OCI-LY7 (cell line): ENCODE measurements around the gene SLFN5. TPM values are rescaled to one million over a fixed set of nuclear protein-coding genes. Genes with fewer than 3 reads are reported as not detected.

Experiments used
- BruUV-seq: library from RNA; stranded (reverse); fragments of 400-500 nt; replicated peaks from 2 replicates; lab custom pipeline; 2021; lab: Mats Ljungman, UMichigan
- CTCF ChIA-PET: fragments of 300-600 bp; sonication (Branson Sonifier 250); formaldehyde crosslinking; loops from one replicate; lab custom pipeline; 2022; ENCODE audit warnings: antibody characterized with exemption; ENCODE audit not compliant: unreplicated experiment; lab: Charles Lee
- POLR2A ChIA-PET: fragments of 300-600 bp; sonication (Branson Sonifier 250); formaldehyde crosslinking; loops from one replicate; lab custom pipeline; 2022; ENCODE audit warnings: antibody characterized with exemption; lab: Charles Lee
- DNase-seq: peaks from one replicate; pipeline ENCODE4 v3.0.0-alpha.2; 2015; ENCODE audit warnings: low spot score
- H2AFZ ChIP-seq: fragments of 200-600 bp; sonication (generic), shearing (Covaris generic); 2 replicates; pipeline ENCODE4 v1.6.1; 2014; ENCODE audit warnings: mild to moderate bottlenecking, antibody characterized with exemption, low read length, moderate library complexity
- H3K27ac ChIP-seq: fragments of 200-600 bp; sonication (generic); 2 replicates; pipeline ENCODE4 v1.5.1; 2014; ENCODE audit warnings: mixed run types, low read depth, mild to moderate bottlenecking, moderate library complexity, low read length, inconsistent platforms; ENCODE audit not compliant: poor library complexity, severe bottlenecking
- H3K36me3 ChIP-seq: fragments of 200-600 bp; sonication (generic); 2 replicates; pipeline ENCODE4 v1.6.1; 2014; ENCODE audit warnings: mild to moderate bottlenecking, antibody characterized with exemption, low read length, moderate library complexity, mixed read lengths; ENCODE audit not compliant: insufficient read depth
- H3K4me1 ChIP-seq: fragments of 200-600 bp; sonication (generic); 2 replicates; pipeline ENCODE4 v1.5.1; 2014; ENCODE audit warnings: mild to moderate bottlenecking, low read length; ENCODE audit not compliant: insufficient read depth, poor library complexity, severe bottlenecking
- H3K4me2 ChIP-seq: fragments of 200-600 bp; sonication (generic); 2 replicates; pipeline ENCODE4 v1.6.1; 2014; ENCODE audit warnings: mild to moderate bottlenecking, low read length
- H3K4me3 ChIP-seq: fragments of 200-600 bp; sonication (generic); 2 replicates; pipeline ENCODE4 v1.5.1; 2014; ENCODE audit warnings: mild to moderate bottlenecking, low read depth, low read length; ENCODE audit not compliant: poor library complexity, severe bottlenecking
- H3K79me2 ChIP-seq: fragments of 200-600 bp; sonication (generic); 2 replicates; pipeline ENCODE4 v1.6.1; 2016; ENCODE audit warnings: low read depth, mild to moderate bottlenecking, low read length, moderate library complexity, mixed read lengths; ENCODE audit not compliant: insufficient read depth
- H3K9me2 ChIP-seq: fragments of 200-600 bp; sonication (generic); 2 replicates; pipeline ENCODE4 v1.6.1; 2016; ENCODE audit warnings: mild to moderate bottlenecking, low read length, mixed read lengths; ENCODE audit not compliant: insufficient read depth
- H3K9me3 ChIP-seq: fragments of 200-600 bp; sonication (generic); 2 replicates; pipeline ENCODE4 v1.6.1; 2014; ENCODE audit warnings: mild to moderate bottlenecking, mixed run types, low read length, mixed read lengths
- H4K20me1 ChIP-seq: fragments of 200-600 bp; sonication (generic); 2 replicates; pipeline ENCODE4 v1.6.1; 2014; ENCODE audit warnings: mild to moderate bottlenecking, antibody characterized with exemption, low read length, moderate library complexity, mixed read lengths; ENCODE audit not compliant: insufficient read depth
- CTCF ChIP-seq: fragments of 200-600 bp; sonication (generic); conservative IDR thresholded peaks from 2 replicates; pipeline ENCODE4 v1.5.1; 2014; ENCODE audit warnings: mild to moderate bottlenecking, antibody characterized with exemption, low read length, moderate library complexity, mixed read lengths
- EZH2phosphoT487 ChIP-seq: fragments of 200-600 bp; sonication (generic); IDR thresholded peaks from 2 replicates; pipeline ENCODE4 v1.6.1; 2018; ENCODE audit warnings: low read depth, borderline replicate concordance, mild to moderate bottlenecking, mixed run types, antibody characterized with exemption, low read length, moderate library complexity, mixed read lengths
- intact Hi-C: fragments of 100-400 bp; cut with micrococcal nuclease; formaldehyde crosslinking; loops from one replicate; pipeline ENCODE4 v1.10.0; 2022; ENCODE audit not compliant: unreplicated experiment
- total RNA-seq, 2 experiments: library from RNA; depleted of rRNA in 1 of 2; stranded (reverse); fragments of >200 nt in 1 of 2; shearing (Covaris generic) in 1 of 2; gene quantifications; 2 replicates each; pipeline ENCODE4 v1.2.3, GENCODE V29; 2014 to 2022

Gene SLFN5
- total RNA-seq, 2 experiments from 2014 or later, result 0.38 to 1.1 TPM

- no peak overlapping the region for H2AFZ ChIP-seq
- H3K36me3 ChIP-seq, result no peaks in the 10 kb centered on the region
- H3K9me3 ChIP-seq, result no peaks in the 10 kb centered on the region
- no TSS peak for BruUV-seq
- no peak overlapping the region for H3K4me2 ChIP-seq
- DNase-seq, result no peak
- H3K27ac ChIP-seq, result no peak overlapping the region
- no peaks in the 10 kb centered on the region for H3K79me2 ChIP-seq
- ChIA-PET POLR2A (no interaction called here), CTCF (no interaction called here)
- TF ChIP-seq EZH2phosphoT487 (no peak), CTCF (no peak)
- H4K20me1 ChIP-seq, result no peaks in the 10 kb centered on the region
- intact Hi-C loops, result no loop called here
- H3K4me1 ChIP-seq, result no peaks in the 10 kb centered on the region
- H3K9me2 ChIP-seq, result no peaks in the 10 kb centered on the region
- no peak overlapping the region for H3K4me3 ChIP-seq
Observed at GRCh38 chr17:35235289-35235688, 7.6 kb upstream of the SLFN5 start.

- ChIA-PET CTCF (no interaction called here), POLR2A (no interaction called here)
- intact Hi-C loops, result no loop called here
- Histone ChIP-seq H3K4me1 (no peaks in the 10 kb centered on the region), H3K9me2 (no peaks in the 10 kb centered on the region), H3K36me3 (no peaks in the 10 kb centered on the region), H3K9me3 (no peaks in the 10 kb centered on the region), H3K79me2 (no peaks in the 10 kb centered on the region), H3K4me3 (no peak overlapping the region), H2AFZ (no peak overlapping the region), H3K27ac (no peak overlapping the region), H4K20me1 (no peaks in the 10 kb centered on the region), H3K4me2 (no peak overlapping the region)
- no TSS peak for BruUV-seq
- TF ChIP-seq EZH2phosphoT487 (no peak), CTCF (no peak)
- DNase-seq, result no peak
Observed at GRCh38 chr17:35235917-35236316, 7.0 kb upstream of the SLFN5 start.

- H3K4me2 ChIP-seq, result no peak overlapping the region
- ChIA-PET CTCF (no interaction called here), POLR2A (no interaction called here)
- H3K9me2 ChIP-seq, result no peaks in the 10 kb centered on the region
- DNase-seq, result no peak
- TF ChIP-seq CTCF (no peak), EZH2phosphoT487 (no peak)
- no peaks in the 10 kb centered on the region for H3K79me2 ChIP-seq
- no peak overlapping the region for H2AFZ ChIP-seq
- no peak overlapping the region for H3K4me3 ChIP-seq
- peaks cover 2% of the 10 kb centered on the region for H3K4me1 ChIP-seq
- H3K36me3 ChIP-seq, result no peaks in the 10 kb centered on the region
- no peaks in the 10 kb centered on the region for H4K20me1 ChIP-seq
- H3K9me3 ChIP-seq, result no peaks in the 10 kb centered on the region
- H3K27ac ChIP-seq, result no peak overlapping the region
- BruUV-seq, result no TSS peak
- intact Hi-C loops, result no loop called here
Observed at GRCh38 chr17:35236821-35237220, 6.1 kb upstream of the SLFN5 start.
